ENCODE measurements around the gene NOP16.
"Not testable (repeated sequence)": the region's sequence is repeated elsewhere in the genome, so short reads cannot be mapped to it uniquely, and the experiment has no call there.

NOP16 gene

DNA sequence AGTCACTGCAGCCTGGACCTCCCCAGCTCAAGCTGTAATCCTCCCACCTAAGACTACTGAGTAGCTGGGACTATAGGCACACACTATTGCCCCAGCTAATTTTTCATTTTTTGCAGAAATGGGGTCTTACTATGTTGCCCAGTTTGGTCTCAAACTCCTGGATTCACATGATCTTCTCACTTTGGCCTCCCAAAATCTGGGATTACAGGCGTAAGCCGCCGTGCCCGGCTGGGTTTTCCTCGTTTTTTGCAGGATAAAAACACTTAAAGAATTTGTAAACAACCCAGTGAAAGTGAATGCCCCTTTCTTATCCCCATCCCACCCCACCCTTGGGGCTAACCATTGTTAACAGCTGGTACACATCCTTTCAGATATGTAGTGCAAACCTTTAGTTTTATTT lies 20.2 kb upstream of the NOP16 start:
- Histone ChIP-seq H3K27ac (ENCODE audit: low read depth, low read length, severe bottlenecking) (no peak overlapping the region), H3K36me3 (ENCODE audit: control insufficient read depth, insufficient read depth, low read length) (peaks cover 63% of the 10 kb centered on the region), H3K4me1 (ENCODE audit: control insufficient read depth, insufficient read depth, low read length, poor library complexity, severe bottlenecking) (peaks cover 21% of the 10 kb centered on the region), H3K4me3 (ENCODE audit: extremely low read depth, insufficient read depth, low read length, poor library complexity, severe bottlenecking) (no peak overlapping the region), H3K9me3 (ENCODE audit: control insufficient read depth, low read length) (no peaks in the 10 kb centered on the region)
- 97% methylated on average over 5 of the region's 5 CpGs for WGBS, 2 experiments (ENCODE audit: insufficient coverage in 2 of 2)

- 80 to 82% methylated on average over 1 to 5 of the region's 10 CpGs for WGBS, 2 experiments (ENCODE audit: insufficient coverage in 2 of 2)
- peaks cover 66% of the 10 kb centered on the region for H3K36me3 ChIP-seq (ENCODE audit: control insufficient read depth, insufficient read depth, low read length)
- H3K4me3 ChIP-seq (ENCODE audit: extremely low read depth, insufficient read depth, low read length, poor library complexity, severe bottlenecking); H3K9me3 ChIP-seq (ENCODE audit: control insufficient read depth, low read length); H3K27ac ChIP-seq (ENCODE audit: low read depth, low read length, severe bottlenecking): not testable (repeated sequence)
- peaks cover 20% of the 10 kb centered on the region for H3K4me1 ChIP-seq (ENCODE audit: control insufficient read depth, insufficient read depth, low read length, poor library complexity, severe bottlenecking)
Measured at GRCh38 chr5:176408252-176408573, 19.8 kb upstream of the NOP16 start.

GRCh38 chr5:176407456-176408251 lies 19.3 kb upstream of the NOP16 start:
- Histone ChIP-seq H3K9me3 (ENCODE audit: control insufficient read depth, low read length) (no peaks in the 10 kb centered on the region), H3K4me3 (ENCODE audit: extremely low read depth, insufficient read depth, low read length, poor library complexity, severe bottlenecking) (no peak overlapping the region), H3K27ac (ENCODE audit: low read depth, low read length, severe bottlenecking) (no peak overlapping the region), H3K36me3 (ENCODE audit: control insufficient read depth, insufficient read depth, low read length) (peaks cover 66% of the 10 kb centered on the region), H3K4me1 (ENCODE audit: control insufficient read depth, insufficient read depth, low read length, poor library complexity, severe bottlenecking) (peaks cover 15% of the 10 kb centered on the region)
- WGBS, 2 experiments (ENCODE audit: insufficient coverage in 2 of 2) = 88 to 92% methylated on average over 4 to 5 of the region's 6 CpGs

GRCh38 chr5:176406436-176407052 lies 18.1 kb upstream of the NOP16 start:
- Histone ChIP-seq H3K4me3 (ENCODE audit: extremely low read depth, insufficient read depth, low read length, poor library complexity, severe bottlenecking) (no peak overlapping the region), H3K27ac (ENCODE audit: low read depth, low read length, severe bottlenecking) (no peak overlapping the region), H3K4me1 (ENCODE audit: control insufficient read depth, insufficient read depth, low read length, poor library complexity, severe bottlenecking) (peaks cover 4% of the 10 kb centered on the region), H3K36me3 (ENCODE audit: control insufficient read depth, insufficient read depth, low read length) (peaks cover 64% of the 10 kb centered on the region), H3K9me3 (ENCODE audit: control insufficient read depth, low read length) (no peaks in the 10 kb centered on the region)
- WGBS, 2 experiments (ENCODE audit: insufficient coverage in 2 of 2) = 91 to 92% methylated on average over 5 to 7 of the region's 9 CpGs

DNA sequence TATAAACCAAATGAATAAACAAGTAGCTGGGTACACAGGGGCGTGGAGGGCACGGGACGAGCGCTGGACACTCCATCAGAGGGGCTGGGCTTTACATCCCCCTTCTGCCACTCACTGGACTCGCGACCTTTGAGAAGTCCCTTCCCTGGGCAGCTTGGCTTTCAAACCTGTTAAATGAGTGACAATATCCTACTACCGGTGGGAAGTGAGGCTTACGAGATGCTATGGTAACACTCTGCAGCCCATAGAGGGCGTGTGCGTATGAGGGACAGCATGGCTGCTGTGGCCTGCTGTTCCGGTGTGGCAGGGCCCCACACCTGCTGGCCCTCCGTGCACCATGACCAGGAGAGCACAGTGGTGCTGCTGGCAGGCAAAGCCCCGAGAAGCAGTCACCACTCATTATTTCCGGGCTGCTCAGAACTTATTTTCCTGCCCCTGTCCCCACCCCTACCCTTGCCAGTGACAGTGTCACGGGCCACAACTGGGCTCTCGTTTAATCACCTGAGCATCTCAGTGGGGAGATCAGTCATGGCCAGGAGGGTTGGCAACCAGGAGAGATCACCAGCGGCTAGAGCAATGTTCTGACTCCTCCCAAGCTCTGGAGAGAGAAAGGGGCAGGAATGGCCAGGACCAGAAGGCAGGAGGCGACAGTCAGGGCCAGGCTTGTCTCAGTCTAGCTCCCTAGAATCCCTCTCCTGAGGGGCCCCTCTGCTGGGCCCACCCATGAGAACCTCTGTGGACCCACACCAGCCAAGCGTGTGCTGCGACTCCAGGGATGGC lies 17.4 kb upstream of the NOP16 start:
- no peaks in the 10 kb centered on the region for H3K9me3 ChIP-seq (ENCODE audit: control insufficient read depth, low read length)
- no peak overlapping the region for H3K27ac ChIP-seq (ENCODE audit: low read depth, low read length, severe bottlenecking)
- peaks cover 65% of the 10 kb centered on the region for H3K36me3 ChIP-seq (ENCODE audit: control insufficient read depth, insufficient read depth, low read length)
- no peak overlapping the region for H3K4me3 ChIP-seq (ENCODE audit: extremely low read depth, insufficient read depth, low read length, poor library complexity, severe bottlenecking)
- H3K4me1 ChIP-seq (ENCODE audit: control insufficient read depth, insufficient read depth, low read length, poor library complexity, severe bottlenecking) = peaks cover 3% of the 10 kb centered on the region
- WGBS, 2 experiments (ENCODE audit: insufficient coverage in 2 of 2) = 71 to 83% methylated on average over 15 to 16 of the region's 20 CpGs

- H3K9me3 ChIP-seq (ENCODE audit: control insufficient read depth, low read length) = no peaks in the 10 kb centered on the region
- no peak overlapping the region for H3K27ac ChIP-seq (ENCODE audit: low read depth, low read length, severe bottlenecking)
- WGBS, 2 experiments (ENCODE audit: insufficient coverage in 2 of 2) = 88 to 93% methylated on average over 17 to 18 of the region's 22 CpGs
- H3K36me3 ChIP-seq (ENCODE audit: control insufficient read depth, insufficient read depth, low read length) = peaks cover 32% of the 10 kb centered on the region
- peaks cover 3% of the 10 kb centered on the region for H3K4me1 ChIP-seq (ENCODE audit: control insufficient read depth, insufficient read depth, low read length, poor library complexity, severe bottlenecking)
- H3K4me3 ChIP-seq (ENCODE audit: extremely low read depth, insufficient read depth, low read length, poor library complexity, severe bottlenecking) = no peak overlapping the region
Measured at GRCh38 chr5:176401281-176402205, 13.1 kb upstream of the NOP16 start.

- 92% methylated on average over 15 to 17 of the region's 17 CpGs for WGBS, 2 experiments (ENCODE audit: insufficient coverage in 2 of 2)
- no peak overlapping the region for H3K4me3 ChIP-seq (ENCODE audit: extremely low read depth, insufficient read depth, low read length, poor library complexity, severe bottlenecking)
- peaks cover 3% of the 10 kb centered on the region for H3K4me1 ChIP-seq (ENCODE audit: control insufficient read depth, insufficient read depth, low read length, poor library complexity, severe bottlenecking)
- H3K9me3 ChIP-seq (ENCODE audit: control insufficient read depth, low read length) = no peaks in the 10 kb centered on the region
- peaks cover 26% of the 10 kb centered on the region for H3K36me3 ChIP-seq (ENCODE audit: control insufficient read depth, insufficient read depth, low read length)
- no peak overlapping the region for H3K27ac ChIP-seq (ENCODE audit: low read depth, low read length, severe bottlenecking)
Measured at GRCh38 chr5:176400382-176401156, 12.2 kb upstream of the NOP16 start.

- Histone ChIP-seq H3K9me3 (ENCODE audit: control insufficient read depth, low read length) (no peaks in the 10 kb centered on the region), H3K4me1 (ENCODE audit: control insufficient read depth, insufficient read depth, low read length, poor library complexity, severe bottlenecking) (no peaks in the 10 kb centered on the region), H3K27ac (ENCODE audit: low read depth, low read length, severe bottlenecking) (no peak overlapping the region), H3K36me3 (ENCODE audit: control insufficient read depth, insufficient read depth, low read length) (peaks cover 23% of the 10 kb centered on the region), H3K4me3 (ENCODE audit: extremely low read depth, insufficient read depth, low read length, poor library complexity, severe bottlenecking) (no peak overlapping the region)
- 92 to 93% methylated on average over 13 to 18 of the region's 18 CpGs for WGBS, 2 experiments (ENCODE audit: insufficient coverage in 2 of 2)
Measured at GRCh38 chr5:176397736-176398420, 9.5 kb upstream of the NOP16 start.

- peak overlapping the region; percentile 30 for H3K27ac ChIP-seq (ENCODE audit: low read depth, low read length, severe bottlenecking)
- peaks cover 33% of the 10 kb centered on the region for H3K36me3 ChIP-seq (ENCODE audit: control insufficient read depth, insufficient read depth, low read length)
- 81 to 88% methylated on average over 1 to 5 of the region's 6 CpGs for WGBS, 2 experiments (ENCODE audit: insufficient coverage in 2 of 2)
- no peaks in the 10 kb centered on the region for H3K4me1 ChIP-seq (ENCODE audit: control insufficient read depth, insufficient read depth, low read length, poor library complexity, severe bottlenecking)
- no peak overlapping the region for H3K4me3 ChIP-seq (ENCODE audit: extremely low read depth, insufficient read depth, low read length, poor library complexity, severe bottlenecking)
- H3K9me3 ChIP-seq (ENCODE audit: control insufficient read depth, low read length) = no peaks in the 10 kb centered on the region
Measured at GRCh38 chr5:176396330-176396729, 7.9 kb upstream of the NOP16 start.
